Amniotic epithelial cell (primary cell): ENCODE data around the gene MET.

Experiments
- DNase-seq: peaks from one replicate; pipeline ENCODE4 v3.0.0-alpha.2; 2010; ENCODE audit warnings: low read depth

The MET gene

DNA sequence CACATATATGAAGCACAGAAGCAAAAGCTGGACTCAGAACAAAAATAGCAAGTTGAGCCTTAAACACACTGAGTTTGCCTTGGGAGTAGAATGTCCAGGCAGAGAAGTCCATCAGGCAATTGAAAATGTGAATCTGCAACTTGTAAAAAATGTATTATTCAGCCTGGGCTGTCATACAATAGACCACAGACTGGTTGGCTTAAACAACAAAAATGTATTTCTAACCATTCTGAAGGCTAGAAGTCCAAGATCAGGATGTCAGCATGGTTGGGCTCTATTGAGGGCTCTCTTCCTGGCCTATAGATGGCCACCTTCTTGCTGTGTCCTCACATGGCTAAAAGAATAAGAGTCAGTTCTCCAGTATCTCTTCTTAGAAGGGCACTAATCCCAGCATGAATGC lies 113.8 kb downstream of the MET start:
- DNase-seq: no peak

GRCh38 chr7:116786791-116787443 lies 114.9 kb downstream of the MET start:
- DNase-seq: peak; percentile 47

GRCh38 chr7:116787881-116788280 lies 115.9 kb downstream of the MET start:
- DNase-seq: no peak

DNA sequence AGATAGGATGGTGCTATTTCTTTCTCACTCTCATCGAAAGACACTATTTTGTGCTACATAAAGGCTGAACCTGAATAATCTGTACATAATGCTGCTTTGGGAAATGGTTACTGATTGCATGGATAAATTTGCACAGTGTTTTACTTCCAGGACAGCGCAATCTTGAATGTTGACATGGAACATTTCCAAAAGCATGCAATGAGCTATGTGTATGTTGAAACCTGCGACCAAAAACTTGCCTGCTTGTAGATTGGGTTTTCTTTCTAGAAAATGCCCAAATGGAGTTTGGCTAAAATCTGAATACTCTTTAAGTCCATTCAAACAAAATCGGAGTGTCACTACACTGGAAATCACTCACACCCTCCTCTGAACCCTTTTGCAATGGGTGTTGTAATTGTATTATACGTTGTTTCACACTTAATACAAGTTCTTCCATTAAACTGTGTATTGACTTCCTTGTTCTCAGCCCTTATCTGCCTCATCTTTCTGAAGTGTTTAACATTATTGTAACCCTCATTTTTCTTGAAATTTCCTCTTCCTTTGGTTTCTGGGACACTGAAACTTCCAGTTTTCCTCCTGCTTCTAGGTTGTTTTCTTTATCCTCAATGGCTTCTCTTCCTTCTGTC lies 116.7 kb downstream of the MET start:
- DNase-seq: peak; percentile 27

- DNase-seq: no peak
Measured at GRCh38 chr7:116790025-116790424, 118.0 kb downstream of the MET start.

- DNase-seq: no peak
Measured at GRCh38 chr7:116792813-116793212, 120.8 kb downstream of the MET start.

DNA sequence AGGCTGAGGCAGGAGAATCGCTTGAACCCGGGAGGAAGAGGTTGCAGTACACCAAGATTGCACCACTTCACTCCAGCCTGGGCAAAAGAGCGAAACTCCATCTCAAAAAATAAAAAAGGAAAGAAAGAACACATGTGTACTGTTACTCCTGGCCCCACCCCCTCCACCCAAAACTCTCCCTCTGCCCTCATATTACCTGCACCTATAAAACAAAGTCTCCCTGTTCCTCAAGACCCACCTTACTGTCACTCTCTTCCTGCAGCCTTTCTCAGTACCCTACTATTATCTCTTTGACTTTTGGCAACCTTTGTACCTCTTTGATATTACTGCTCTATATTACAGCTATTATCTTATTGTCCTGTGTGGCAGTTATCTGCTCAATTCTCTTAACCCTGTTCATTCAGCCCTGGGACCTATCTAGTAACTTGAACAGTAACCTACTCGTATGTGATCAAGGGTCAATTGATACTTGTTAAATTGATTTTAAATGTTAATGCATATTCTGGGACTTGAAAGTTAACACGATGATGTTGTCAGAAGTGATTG lies 121.9 kb downstream of the MET start:
- DNase-seq: no peak

DNA sequence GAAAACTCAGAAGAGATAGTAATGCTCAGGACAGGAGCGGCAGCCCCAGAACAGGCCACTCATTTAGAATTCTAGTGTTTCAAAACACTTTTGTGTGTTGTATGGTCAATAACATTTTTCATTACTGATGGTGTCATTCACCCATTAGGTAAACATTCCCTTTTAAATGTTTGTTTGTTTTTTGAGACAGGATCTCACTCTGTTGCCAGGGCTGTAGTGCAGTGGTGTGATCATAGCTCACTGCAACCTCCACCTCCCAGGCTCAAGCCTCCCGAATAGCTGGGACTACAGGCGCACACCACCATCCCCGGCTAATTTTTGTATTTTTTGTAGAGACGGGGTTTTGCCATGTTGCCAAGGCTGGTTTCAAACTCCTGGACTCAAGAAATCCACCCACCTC lies 124.5 kb downstream of the MET start:
- DNase-seq: no peak

GRCh38 chr7:116797612-116798011 lies 125.6 kb downstream of the MET start:
- DNase-seq: no peak

DNA sequence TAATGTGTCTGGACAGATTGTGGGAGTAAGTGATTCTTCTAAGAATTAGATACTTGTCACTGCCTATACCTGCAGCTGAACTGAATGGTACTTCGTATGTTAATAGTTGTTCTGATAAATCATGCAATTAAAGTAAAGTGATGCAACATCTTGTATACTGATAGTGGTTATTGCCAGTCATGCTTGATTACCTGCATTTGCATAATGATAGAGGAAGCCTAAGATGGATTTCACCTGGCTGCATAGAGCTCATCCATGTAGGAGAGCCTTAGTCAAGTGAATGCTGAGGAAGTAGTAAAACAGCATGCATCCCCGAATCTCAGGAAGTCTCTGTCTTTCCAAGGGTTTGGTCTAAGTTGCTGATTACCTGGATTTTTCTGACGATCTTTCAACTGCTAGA lies 126.2 kb downstream of the MET start:
- no peak for DNase-seq

GRCh38 chr7:116799916-116800315 lies 127.9 kb downstream of the MET start:
- peak; percentile 58 for DNase-seq

- DNase-seq: no peak
Measured at GRCh38 chr7:116800594-116800993, 128.6 kb downstream of the MET start.

DNA sequence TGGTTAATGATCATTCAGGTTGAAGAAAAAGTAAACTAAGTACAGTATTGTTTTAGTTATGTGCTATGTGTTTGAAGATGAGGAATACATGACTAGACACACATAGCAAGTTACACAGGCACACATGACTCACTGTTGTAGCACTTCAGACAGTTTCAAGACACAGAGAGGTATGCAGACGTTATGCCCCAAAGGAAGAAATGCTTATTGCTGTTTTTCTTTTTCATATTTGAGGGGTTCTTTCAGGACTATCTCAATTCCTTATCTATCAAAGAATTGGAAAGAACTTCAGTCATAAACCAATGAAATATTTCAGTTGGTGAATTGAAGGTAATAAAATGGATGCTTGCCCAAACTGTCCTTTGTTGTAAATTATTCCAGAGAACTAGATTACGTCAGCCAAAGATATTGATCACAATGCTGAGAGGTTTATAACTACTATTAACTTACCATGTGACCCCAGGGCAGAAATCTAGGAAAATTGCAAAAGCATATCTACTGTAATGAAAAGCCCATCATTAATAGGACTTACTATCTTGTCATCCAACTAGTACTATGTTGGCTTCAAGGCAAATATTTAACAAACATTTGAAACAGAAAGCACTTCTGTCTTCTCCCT lies 129.2 kb downstream of the MET start:
- DNase-seq: peak; percentile 76

DNA sequence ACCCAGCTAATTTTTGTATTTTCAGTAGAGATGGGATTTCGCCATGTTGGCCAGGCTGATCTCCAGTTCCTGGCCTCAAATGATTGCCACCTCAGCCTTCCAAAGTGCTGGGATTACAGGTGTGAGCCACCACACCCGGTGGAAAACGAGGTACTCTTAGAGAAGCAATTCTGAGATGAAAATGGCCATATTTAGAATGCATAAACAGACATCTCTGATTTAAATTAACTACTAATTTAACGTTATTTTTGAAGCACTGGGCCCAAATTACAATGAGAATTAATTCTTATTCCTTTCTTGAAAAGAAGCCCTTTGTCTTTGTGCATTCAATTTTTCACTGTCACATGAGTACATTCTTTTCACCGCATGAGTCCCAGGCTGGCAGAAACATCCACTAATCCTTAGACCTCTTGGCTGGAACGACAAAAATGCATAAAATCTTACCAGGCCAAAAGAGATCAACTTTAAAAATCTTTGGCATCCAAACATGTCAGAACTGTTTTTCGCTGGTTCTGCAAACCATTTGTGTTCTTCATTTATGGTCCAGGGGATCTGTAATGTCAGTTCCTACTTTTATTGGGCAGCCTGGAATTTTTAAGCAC lies 130.2 kb downstream of the MET start:
- DNase-seq: peak; percentile 63

DNA sequence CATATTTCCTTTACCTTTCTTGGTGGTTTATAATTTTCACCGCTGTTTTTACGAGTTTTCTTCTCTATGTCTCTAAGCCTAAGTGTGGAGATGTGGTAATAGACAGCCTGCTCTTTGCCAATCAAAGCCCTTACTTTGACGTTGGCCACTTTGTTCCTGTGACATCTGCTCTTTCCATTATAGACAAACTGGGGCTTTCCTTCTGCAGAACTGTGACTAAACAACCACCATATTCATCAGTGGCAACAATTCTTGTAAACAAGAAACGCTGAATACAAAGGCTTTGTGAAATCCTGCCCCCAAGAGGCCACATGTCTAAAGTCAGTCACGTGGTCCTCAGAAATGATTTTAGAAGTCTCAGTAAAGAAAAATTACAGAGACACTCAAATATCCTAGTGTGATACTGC lies 130.8 kb downstream of the MET start:
- peak; percentile 83 for DNase-seq

- no peak for DNase-seq
Measured at GRCh38 chr7:116804471-116804870, 132.5 kb downstream of the MET start.

DNA sequence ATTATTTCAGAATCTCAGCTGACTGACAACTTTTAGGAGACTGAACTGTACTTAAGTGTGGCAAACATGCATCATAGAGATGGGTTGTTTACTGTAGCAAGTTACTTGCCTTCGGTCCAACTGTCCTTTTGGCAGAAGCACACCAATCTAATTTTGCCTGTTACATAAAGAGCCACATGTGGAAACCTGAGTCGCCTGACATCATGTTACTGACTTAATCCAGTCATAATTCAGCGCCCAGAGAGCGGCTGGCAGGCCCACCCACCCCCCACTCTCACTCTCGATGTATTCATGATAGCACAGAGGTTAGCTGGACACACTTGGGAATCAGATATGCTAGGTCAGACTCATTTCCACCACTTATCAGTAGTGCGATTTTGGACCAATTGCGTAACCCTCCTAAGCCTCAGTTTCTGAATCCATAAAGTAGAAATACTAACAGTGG lies 133.1 kb downstream of the MET start:
- DNase-seq: peak; percentile 62

DNA sequence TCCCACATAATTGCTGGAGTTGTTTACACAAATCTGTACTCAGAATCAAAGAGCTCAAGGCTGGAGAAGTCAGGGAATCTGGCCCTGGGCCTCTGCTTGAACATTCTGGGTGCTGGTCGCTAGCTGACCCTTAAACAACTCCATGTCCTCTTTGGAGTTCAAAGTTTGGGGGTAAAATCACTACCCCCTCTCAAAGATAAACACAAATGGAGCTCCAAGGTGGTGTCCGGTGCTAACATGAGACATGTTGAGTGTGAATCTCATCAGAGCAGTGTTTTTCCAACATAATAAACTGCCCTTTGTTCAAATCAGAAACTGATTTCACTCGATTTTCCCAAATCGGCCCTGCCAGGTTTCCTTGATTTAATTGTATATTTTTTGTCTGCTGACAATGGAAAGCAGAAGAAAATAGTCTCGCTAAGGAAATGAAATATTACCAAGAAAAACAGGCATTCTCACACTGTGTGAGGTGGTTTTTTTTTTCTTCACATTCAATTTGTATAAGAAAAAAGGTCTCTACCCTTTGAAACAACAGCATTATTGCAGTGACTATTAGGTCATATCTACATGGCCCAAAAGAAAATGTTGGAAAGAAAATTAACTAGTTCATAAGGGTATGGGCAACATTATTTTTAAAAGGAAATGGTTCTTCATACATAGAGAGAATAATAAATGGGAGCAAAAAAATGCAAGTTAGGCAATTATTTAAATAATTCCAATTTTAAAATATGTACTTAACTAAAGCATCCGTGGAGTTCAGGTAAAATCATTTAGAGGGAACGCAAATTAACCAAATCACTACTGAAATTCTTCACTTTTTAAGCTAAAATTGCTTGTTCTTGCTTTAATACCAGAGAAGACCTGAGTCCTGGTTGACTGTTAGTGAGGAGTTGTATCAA lies 134.3 kb downstream of the MET start:
- no peak for DNase-seq

DNA sequence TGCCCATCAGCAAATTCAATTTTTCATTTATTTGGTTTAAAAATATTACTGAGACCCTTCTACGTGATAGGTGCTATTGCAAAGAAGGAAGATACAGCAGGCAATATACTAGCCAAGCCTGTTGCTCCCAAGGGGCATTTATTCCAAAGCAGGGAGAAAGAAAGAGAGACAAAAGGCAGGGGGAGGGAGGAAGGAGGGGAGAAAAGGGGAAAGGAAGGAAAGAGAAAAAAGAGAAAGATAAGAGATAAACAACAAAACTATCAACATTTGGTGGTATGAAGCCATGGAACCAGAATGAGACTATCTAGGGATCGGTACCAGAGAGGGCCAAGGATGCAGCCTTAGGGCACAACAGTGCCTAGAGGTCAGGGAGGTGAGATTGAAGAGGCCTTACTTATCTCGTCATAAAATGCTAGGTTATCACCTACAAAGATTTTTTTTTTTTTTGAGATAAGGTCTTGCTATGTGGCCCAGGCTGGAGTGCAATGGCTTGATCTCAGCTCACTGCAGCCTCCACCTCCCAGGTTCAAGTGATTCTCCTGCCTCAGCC lies 135.1 kb downstream of the MET start:
- DNase-seq: no peak

DNA sequence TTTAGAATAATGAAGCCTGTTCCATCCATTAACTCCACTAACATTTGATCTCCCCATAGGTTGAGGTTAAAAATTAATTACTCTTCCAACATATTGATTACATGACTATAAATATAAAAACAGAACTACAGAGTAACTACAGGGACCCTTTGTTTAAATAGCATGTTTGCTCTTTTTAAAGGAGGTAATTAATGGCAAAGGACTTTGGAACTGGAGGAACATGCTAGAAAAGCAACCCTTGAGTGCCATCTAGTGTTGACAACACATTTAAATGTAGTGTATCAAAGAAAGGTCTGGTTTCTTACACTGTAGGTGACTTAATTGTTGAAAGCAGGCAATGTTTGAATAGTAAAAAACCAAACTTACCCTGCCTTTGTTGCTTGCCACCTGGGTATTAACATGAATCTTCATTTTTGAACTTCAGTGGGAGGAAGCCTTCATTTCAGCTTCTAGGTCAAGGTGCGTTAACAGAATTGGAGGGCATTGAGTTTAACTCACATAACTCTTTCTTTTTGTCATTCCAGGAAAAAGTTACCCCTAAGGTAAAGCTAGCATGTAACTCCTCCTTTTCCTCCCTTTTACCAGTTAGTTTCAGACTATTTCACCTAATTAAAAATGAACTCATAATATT lies 137.8 kb downstream of the MET start:
- peak; percentile 63 for DNase-seq
